ENCODE data around the gene EYS. TPM values are rescaled to one million over a fixed set of nuclear protein-coding genes. Genes with fewer than 3 reads are reported as not detected.

EYS gene
- total RNA-seq, 2 donors from 2014 or later: not detected

GRCh38 chr6:64233746-64234145 is 1473.3 kb downstream of the EYS start:
- Mint-ChIP-seq H3K27ac (no peak overlapping the region), H3K4me1 (no peaks in the 10 kb centered on the region), H3K36me3 (ENCODE audit: low read depth) (no peaks in the 10 kb centered on the region), H3K27me3 (no peaks in the 10 kb centered on the region), H3K9me3 (no peaks in the 10 kb centered on the region), H3K4me3 (no peak overlapping the region)
- ATAC-seq (replicated peaks): no peak

GRCh38 chr6:64231928-64232327 is 1475.1 kb downstream of the EYS start:
- no peak for ATAC-seq (replicated peaks)
- Mint-ChIP-seq H3K4me1 (no peaks in the 10 kb centered on the region), H3K27ac (no peak overlapping the region), H3K9me3 (no peaks in the 10 kb centered on the region), H3K36me3 (ENCODE audit: low read depth) (no peaks in the 10 kb centered on the region), H3K4me3 (no peak overlapping the region), H3K27me3 (no peaks in the 10 kb centered on the region)

GRCh38 chr6:64230530-64230929 is 1476.5 kb downstream of the EYS start:
- no peak overlapping the region for H3K4me3 Mint-ChIP-seq
- no peaks in the 10 kb centered on the region for H3K4me1 Mint-ChIP-seq
- ATAC-seq (replicated peaks): no peak
- no peak overlapping the region for H3K27ac Mint-ChIP-seq
- H3K9me3 Mint-ChIP-seq: no peaks in the 10 kb centered on the region
- H3K36me3 Mint-ChIP-seq (ENCODE audit: low read depth): no peaks in the 10 kb centered on the region
- H3K27me3 Mint-ChIP-seq: no peaks in the 10 kb centered on the region

GRCh38 chr6:64227863-64228262 is 1479.2 kb downstream of the EYS start:
- Mint-ChIP-seq H3K27me3 (no peaks in the 10 kb centered on the region), H3K27ac (no peak overlapping the region), H3K9me3 (no peaks in the 10 kb centered on the region), H3K4me3 (no peak overlapping the region), H3K36me3 (ENCODE audit: low read depth) (no peaks in the 10 kb centered on the region), H3K4me1 (no peaks in the 10 kb centered on the region)
- no peak for ATAC-seq (replicated peaks)

GRCh38 chr6:64225503-64225902 is 1481.5 kb downstream of the EYS start:
- Mint-ChIP-seq H3K9me3 (no peaks in the 10 kb centered on the region), H3K36me3 (ENCODE audit: low read depth) (no peaks in the 10 kb centered on the region)

GRCh38 chr6:64224819-64225218 is 1482.2 kb downstream of the EYS start:
- H3K9me3 Mint-ChIP-seq: no peaks in the 10 kb centered on the region
- H3K27ac Mint-ChIP-seq: no peak overlapping the region
- ATAC-seq (replicated peaks): no peak
- H3K4me3 Mint-ChIP-seq: no peak overlapping the region
- no peaks in the 10 kb centered on the region for H3K27me3 Mint-ChIP-seq
- no peaks in the 10 kb centered on the region for H3K36me3 Mint-ChIP-seq (ENCODE audit: low read depth)
- no peaks in the 10 kb centered on the region for H3K4me1 Mint-ChIP-seq

More at GRCh38 chr6:64225503-64225902, 1481.5 kb downstream of the EYS start:
- no peak overlapping the region for H3K4me3 Mint-ChIP-seq
- H3K27ac Mint-ChIP-seq: no peak overlapping the region
- no peaks in the 10 kb centered on the region for H3K4me1 Mint-ChIP-seq
- H3K27me3 Mint-ChIP-seq: no peaks in the 10 kb centered on the region
- no peak for ATAC-seq (replicated peaks)

- H3K27ac Mint-ChIP-seq: no peak overlapping the region
- H3K36me3 Mint-ChIP-seq (ENCODE audit: low read depth): no peaks in the 10 kb centered on the region
- H3K4me3 Mint-ChIP-seq: no peak overlapping the region
- no peaks in the 10 kb centered on the region for H3K27me3 Mint-ChIP-seq
- H3K9me3 Mint-ChIP-seq: peaks cover 4% of the 10 kb centered on the region
- H3K4me1 Mint-ChIP-seq: no peaks in the 10 kb centered on the region
- no peak for ATAC-seq (replicated peaks)
Measured at GRCh38 chr6:64221776-64222175, 1485.2 kb downstream of the EYS start.

GRCh38 chr6:64220801-64221200 is 1486.2 kb downstream of the EYS start:
- Mint-ChIP-seq H3K27ac (no peak overlapping the region), H3K36me3 (ENCODE audit: low read depth) (no peaks in the 10 kb centered on the region), H3K9me3 (peaks cover 5% of the 10 kb centered on the region), H3K4me3 (no peak overlapping the region), H3K27me3 (no peaks in the 10 kb centered on the region), H3K4me1 (no peaks in the 10 kb centered on the region)
- ATAC-seq (replicated peaks): no peak

- ATAC-seq (replicated peaks): no peak
- Mint-ChIP-seq H3K36me3 (ENCODE audit: low read depth) (no peaks in the 10 kb centered on the region), H3K27me3 (no peaks in the 10 kb centered on the region), H3K4me1 (no peaks in the 10 kb centered on the region), H3K27ac (no peak overlapping the region), H3K9me3 (peaks cover 7% of the 10 kb centered on the region), H3K4me3 (no peak overlapping the region)
Measured at GRCh38 chr6:64217721-64218620, 1489.1 kb downstream of the EYS start.

GRCh38 chr6:64214373-64214772 is 1492.7 kb downstream of the EYS start:
- no peak for ATAC-seq (replicated peaks)
- H3K9me3 Mint-ChIP-seq: peaks cover 15% of the 10 kb centered on the region
- H3K36me3 Mint-ChIP-seq (ENCODE audit: low read depth): no peaks in the 10 kb centered on the region
- H3K27ac Mint-ChIP-seq: no peak overlapping the region
- no peaks in the 10 kb centered on the region for H3K4me1 Mint-ChIP-seq
- H3K4me3 Mint-ChIP-seq: no peak overlapping the region
- no peaks in the 10 kb centered on the region for H3K27me3 Mint-ChIP-seq

- Mint-ChIP-seq H3K36me3 (ENCODE audit: low read depth) (no peaks in the 10 kb centered on the region), H3K9me3 (peaks cover 11% of the 10 kb centered on the region), H3K4me1 (no peaks in the 10 kb centered on the region), H3K4me3 (no peak overlapping the region), H3K27me3 (no peaks in the 10 kb centered on the region), H3K27ac (no peak overlapping the region)
- ATAC-seq (replicated peaks): no peak
Measured at GRCh38 chr6:64213697-64214096, 1493.3 kb downstream of the EYS start.

GRCh38 chr6:64197246-64197645 is 1509.8 kb downstream of the EYS start:
- Mint-ChIP-seq H3K36me3 (ENCODE audit: low read depth) (no peaks in the 10 kb centered on the region), H3K4me1 (no peaks in the 10 kb centered on the region), H3K9me3 (no peaks in the 10 kb centered on the region), H3K4me3 (no peak overlapping the region), H3K27me3 (no peaks in the 10 kb centered on the region), H3K27ac (no peak overlapping the region)
- no peak for ATAC-seq (replicated peaks)

- no peak overlapping the region for H3K4me3 Mint-ChIP-seq
- no peaks in the 10 kb centered on the region for H3K36me3 Mint-ChIP-seq (ENCODE audit: low read depth)
Measured at GRCh38 chr6:64186592-64186991, 1520.4 kb downstream of the EYS start.

GRCh38 chr6:64185621-64186020 is 1521.4 kb downstream of the EYS start:
- Mint-ChIP-seq H3K9me3 (peaks cover 12% of the 10 kb centered on the region), H3K4me3 (no peak overlapping the region), H3K27me3 (no peaks in the 10 kb centered on the region), H3K27ac (no peak overlapping the region), H3K36me3 (ENCODE audit: low read depth) (no peaks in the 10 kb centered on the region), H3K4me1 (no peaks in the 10 kb centered on the region)
- no peak for ATAC-seq (replicated peaks)

More at GRCh38 chr6:64186592-64186991, 1520.4 kb downstream of the EYS start:
- H3K4me1 Mint-ChIP-seq: no peaks in the 10 kb centered on the region
- no peaks in the 10 kb centered on the region for H3K27me3 Mint-ChIP-seq
- ATAC-seq (replicated peaks): no peak
- H3K27ac Mint-ChIP-seq: no peak overlapping the region
- H3K9me3 Mint-ChIP-seq: peaks cover 12% of the 10 kb centered on the region

- H3K4me3 Mint-ChIP-seq: no peak overlapping the region
- H3K27ac Mint-ChIP-seq: no peak overlapping the region
- H3K27me3 Mint-ChIP-seq: no peaks in the 10 kb centered on the region
- H3K9me3 Mint-ChIP-seq: peaks cover 8% of the 10 kb centered on the region
- no peaks in the 10 kb centered on the region for H3K4me1 Mint-ChIP-seq
- no peaks in the 10 kb centered on the region for H3K36me3 Mint-ChIP-seq (ENCODE audit: low read depth)
- no peak for ATAC-seq (replicated peaks)
Measured at GRCh38 chr6:64175296-64175695, 1531.7 kb downstream of the EYS start.

Data from activated T-helper 17 cell treated with anti-CD3 and anti-CD28 coated beads, Interleukin-2, amount 50 U/mL, for 72 hours (primary cell).